Suprapubic skin (tissue), 4 donors: ENCODE measurements around the gene LCE7A.

Experiments
- CTCF ChIP-seq, 2 donors: fragments of 200-600 bp in 1 of 2; fragments of 450-650 bp in 1 of 2; sonication (generic) in 1 of 2; IDR thresholded peaks; one replicate each; pipeline ENCODE4 v1.5.1; 2016 to 2019; ENCODE audit warnings: antibody characterized with exemption in 2 of 2, mild to moderate bottlenecking in 1 of 2, moderate library complexity in 1 of 2
- EP300 ChIP-seq: sonication (generic); formaldehyde crosslinking; IDR thresholded peaks from one replicate; pipeline ENCODE4 v1.6.1; 2017; ENCODE audit warnings: antibody characterized with exemption
- POLR2A ChIP-seq, 2 donors: fragments of 450-650 bp; IDR thresholded peaks; one replicate each; pipeline ENCODE4 v1.6.1; 2017; ENCODE audit warnings: antibody characterized with exemption in 2 of 2, mild to moderate bottlenecking in 2 of 2, moderate library complexity in 2 of 2
- POLR2AphosphoS5 ChIP-seq, 3 donors: sonication (generic); formaldehyde crosslinking; IDR thresholded peaks; one replicate each; pipeline ENCODE4 v1.6.1; 2017; ENCODE audit warnings: antibody characterized with exemption in 3 of 3

GRCh38 chr1:152871731-152872126, 11.9 kb downstream of the LCE7A start:
- no peak for TF ChIP-seq POLR2AphosphoS5 (IDR thresholded peaks at IDR 0.05)
- TF ChIP-seq EP300: no peak
- peak in 1 of 2 donors; percentile 0 for TF ChIP-seq CTCF (IDR thresholded peaks at IDR 0.05)
- no peak for TF ChIP-seq POLR2A (IDR thresholded peaks at IDR 0.05)
